ENCODE data around the gene NDUFAF8.

Gene NDUFAF8

DNA sequence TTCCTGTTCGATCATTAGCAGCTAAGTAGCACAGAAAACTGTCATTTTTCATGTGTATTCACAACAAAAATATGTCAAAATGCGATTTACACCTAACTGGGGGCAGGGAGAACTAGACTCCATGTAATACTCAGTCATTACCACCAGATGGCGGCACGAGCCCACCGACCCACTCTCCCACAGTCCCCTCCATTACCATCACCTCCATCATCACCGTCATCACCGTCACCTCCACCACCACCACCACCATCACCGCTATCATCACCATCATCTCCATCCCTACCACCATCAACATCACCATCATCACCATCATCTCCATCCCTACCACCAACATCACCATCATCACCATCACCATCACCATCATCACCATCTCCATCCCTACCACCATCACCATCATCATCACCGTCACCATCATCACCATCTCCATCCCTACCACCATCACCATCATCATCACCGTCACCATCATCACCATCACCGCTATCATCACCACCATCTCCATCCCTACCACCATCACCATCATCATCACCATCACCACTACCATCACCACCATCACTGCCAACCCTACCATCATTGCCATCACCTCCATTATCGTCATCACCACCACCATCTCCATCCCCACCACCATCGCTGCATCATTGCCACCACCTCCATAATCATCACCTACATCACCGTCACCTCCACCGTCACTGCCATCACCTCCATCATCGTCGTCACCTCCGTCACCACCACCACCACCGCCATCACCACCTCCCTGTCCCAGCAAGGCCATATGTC lies 14.4 kb downstream of the NDUFAF8 start:
- DNase-seq, result no peak

DNA sequence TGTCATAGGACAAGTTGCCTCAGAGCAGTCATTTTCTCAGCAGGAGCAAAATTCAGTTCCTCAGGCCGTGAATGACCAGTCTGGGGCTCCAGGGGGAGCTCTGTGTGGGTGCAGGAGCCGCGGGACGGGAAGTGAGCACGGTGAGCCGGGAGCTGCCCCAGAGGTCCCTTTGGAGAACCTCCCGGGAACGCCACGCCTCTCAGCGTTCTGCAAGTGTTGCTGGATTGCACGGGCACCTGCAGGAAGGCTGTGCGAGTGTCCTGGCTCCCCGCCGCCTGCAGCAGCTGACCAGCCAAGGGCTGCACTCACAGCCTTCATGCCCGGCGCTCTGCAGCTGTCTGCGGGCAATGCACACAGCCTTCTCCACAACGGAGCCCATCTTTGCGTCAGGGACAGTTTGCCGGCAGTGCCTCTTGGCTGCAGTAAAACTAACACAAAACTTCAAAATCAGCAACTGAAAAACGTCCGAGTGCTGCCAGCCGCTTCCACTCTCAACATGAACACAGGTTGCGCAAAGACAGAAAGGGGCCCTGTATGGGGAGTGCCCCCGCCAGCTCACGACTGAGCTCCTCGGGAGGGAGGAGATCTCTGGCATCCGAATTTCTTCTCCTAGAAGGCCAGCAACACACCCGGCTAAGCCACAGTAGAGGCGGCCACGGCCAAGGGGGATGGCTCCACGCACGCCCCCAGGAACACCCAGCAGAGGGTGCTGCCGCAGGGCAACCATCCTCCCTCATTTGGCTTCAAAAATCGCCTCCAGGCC lies 16.0 kb downstream of the NDUFAF8 start:
- DNase-seq, result no peak

GRCh38 chr17:81256616-81257015 lies 17.5 kb downstream of the NDUFAF8 start:
- DNase-seq, result no peak

- no peak for DNase-seq
Measured at GRCh38 chr17:81257533-81257932, 18.4 kb downstream of the NDUFAF8 start.

GRCh38 chr17:81258292-81258691 lies 19.2 kb downstream of the NDUFAF8 start:
- no peak for DNase-seq

- DNase-seq, result no peak
Measured at GRCh38 chr17:81259058-81259605, 20.0 kb downstream of the NDUFAF8 start.

GRCh38 chr17:81260171-81260570 lies 21.1 kb downstream of the NDUFAF8 start:
- DNase-seq, result no peak

GRCh38 chr17:81260641-81261040 lies 21.5 kb downstream of the NDUFAF8 start:
- no peak for DNase-seq

GRCh38 chr17:81261096-81261495 lies 22.0 kb downstream of the NDUFAF8 start:
- DNase-seq, result no peak

GRCh38 chr17:81261582-81262336 lies 22.6 kb downstream of the NDUFAF8 start:
- no peak for DNase-seq

DNA sequence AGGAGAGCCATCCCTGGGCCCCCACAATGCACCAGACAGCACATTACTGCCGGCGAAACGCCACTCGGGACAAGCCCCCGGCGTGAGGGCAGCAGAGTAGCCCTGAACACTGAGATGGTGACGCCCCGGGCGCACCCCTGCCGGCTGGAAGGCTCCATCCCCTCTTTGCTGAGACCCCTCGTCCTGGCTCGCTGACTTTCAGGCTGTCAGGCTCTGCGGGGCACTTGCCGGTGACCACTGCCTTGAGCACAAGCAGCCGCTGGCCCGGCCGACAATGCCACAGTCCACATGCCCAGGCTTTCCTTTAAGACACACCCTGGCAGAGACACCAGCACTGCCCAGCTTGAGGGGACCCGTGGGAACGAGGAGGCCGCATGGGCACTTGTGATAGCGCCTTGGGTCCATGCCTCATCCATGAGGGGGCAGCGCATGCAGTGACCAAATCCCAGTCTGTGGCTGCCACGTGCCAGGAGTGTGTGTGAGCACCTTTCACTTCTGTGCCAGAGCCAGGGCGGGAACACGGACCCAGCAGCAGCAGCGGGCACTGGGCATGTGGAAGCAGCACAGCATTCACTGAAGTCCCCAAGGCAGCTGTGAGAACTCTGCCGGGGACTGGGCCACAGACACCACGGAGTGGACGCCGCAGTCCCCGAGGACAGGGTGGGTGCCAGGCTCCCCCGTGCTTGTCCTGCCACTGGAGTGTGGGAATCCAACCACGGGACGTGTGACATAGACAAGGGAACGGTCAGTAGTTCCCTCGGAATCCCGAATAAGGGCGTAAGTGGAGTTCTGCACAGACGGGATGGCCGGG lies 24.5 kb downstream of the NDUFAF8 start:
- no peak for DNase-seq

- no peak for DNase-seq
Measured at GRCh38 chr17:81264640-81265039, 25.5 kb downstream of the NDUFAF8 start.

- no peak for DNase-seq
Measured at GRCh38 chr17:81265576-81265975, 26.5 kb downstream of the NDUFAF8 start.

GRCh38 chr17:81267390-81268067 lies 28.4 kb downstream of the NDUFAF8 start:
- DNase-seq, result no peak

DNA sequence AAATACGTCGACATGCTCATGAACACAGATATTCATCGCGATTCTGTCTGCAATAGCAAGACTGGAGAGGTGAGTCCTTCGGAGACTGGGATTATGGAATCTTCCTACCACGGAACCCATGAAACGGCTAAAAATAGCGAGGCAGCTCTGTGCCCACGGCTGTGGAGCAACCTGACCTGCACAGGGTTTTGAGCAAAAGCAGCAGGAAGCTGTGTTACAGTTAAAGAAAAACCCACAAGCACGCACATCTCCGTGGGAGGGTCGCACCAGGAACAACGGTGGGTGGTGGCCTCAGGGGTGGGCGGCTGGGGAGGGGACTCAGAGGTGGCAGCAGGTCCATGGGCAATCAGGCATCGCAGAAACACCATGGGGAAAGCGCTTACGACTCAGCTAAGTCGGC lies 31.2 kb downstream of the NDUFAF8 start:
- no peak for DNase-seq

DNA sequence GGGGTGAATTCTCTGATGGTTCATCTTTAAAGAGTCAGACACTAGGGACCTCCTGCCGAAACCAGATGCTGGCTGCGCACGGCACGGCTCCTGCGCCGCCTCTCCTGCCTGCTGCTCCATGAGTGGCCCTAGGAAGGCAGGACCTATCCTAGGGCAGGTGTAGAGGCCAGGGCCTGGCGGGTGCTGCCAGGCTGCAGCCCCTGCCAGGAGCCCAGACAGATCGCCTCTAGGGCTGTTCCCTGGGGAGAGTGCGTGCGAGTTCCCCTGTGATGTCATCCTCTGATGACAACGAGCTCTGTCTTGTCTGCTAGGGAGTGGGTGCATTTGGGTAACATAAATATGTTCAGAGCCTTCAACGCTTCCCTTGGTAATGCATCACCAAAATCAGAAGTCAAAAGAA lies 32.1 kb downstream of the NDUFAF8 start:
- no peak for DNase-seq

GRCh38 chr17:81272616-81273015 lies 33.5 kb downstream of the NDUFAF8 start:
- no peak for DNase-seq

GRCh38 chr17:81273698-81274470 lies 34.8 kb downstream of the NDUFAF8 start:
- no peak for DNase-seq

GRCh38 chr17:81274471-81274855 lies 35.3 kb downstream of the NDUFAF8 start:
- DNase-seq, result no peak

- DNase-seq, result no peak
Measured at GRCh38 chr17:81276781-81277180, 37.7 kb downstream of the NDUFAF8 start.

- DNase-seq, result no peak
Measured at GRCh38 chr17:81277421-81277820, 38.3 kb downstream of the NDUFAF8 start.

All from NCI-H1436 treated with DMSO at 0.1 percent for 48 hours (cell line).